Muscle of arm (tissue), 12 donors: ENCODE measurements around the gene MMP12. TPM values are rescaled to one million over a fixed set of nuclear protein-coding genes. Genes with fewer than 3 reads are reported as not detected.

Experiments
- polyA plus RNA-seq, 12 donors: library from polyadenylated mRNA; unstranded; fragments of 120-200 nt; gene quantifications; one replicate each; pipeline ENCODE4 v1.2.1, GENCODE V29; 2013; ENCODE audit not compliant: insufficient read length in 12 of 12

Gene MMP12
- polyA plus RNA-seq, 12 donors: not detected

Other genes starting within 250 kb of the MMP12 start
- not detected for gene MMP20, start 249.7 kb downstream of the MMP12 start, polyA plus RNA-seq
- 1 to 10 TPM in 2 of 12 donors, under 1 TPM in 4, not detected in 6; 0.08 to 2.5 (median 0.29) TPM for gene MMP27, start 169.2 kb downstream of the MMP12 start, polyA plus RNA-seq
- under 1 TPM in 6 of 12 donors, not detected in 6; 0.05 to 0.37 (median 0.16) TPM for gene MMP8, start 150.0 kb downstream of the MMP12 start, polyA plus RNA-seq
- not detected for gene MMP10, start 94.4 kb downstream of the MMP12 start, polyA plus RNA-seq
- under 1 TPM in 9 of 12 donors, not detected in 3; 0.15 to 0.88 (median 0.46) TPM for gene MMP1, start 76.8 kb downstream of the MMP12 start, polyA plus RNA-seq
- under 1 TPM in 1 of 12 donors, not detected in 11; 0.08 TPM for gene MMP3, start 31.4 kb downstream of the MMP12 start, polyA plus RNA-seq
- gene MMP13, start 80.8 kb upstream of the MMP12 start, polyA plus RNA-seq: under 1 TPM in 2 of 12 donors, not detected in 10; 0.07 to 0.21 TPM
- gene DCUN1D5, start 217.2 kb upstream of the MMP12 start, polyA plus RNA-seq: 10 to 100 TPM in 11 of 12 donors, not detected in 1; 26.8 to 51.6 (median 38.2) TPM
- gene DYNC2H1, start 234.4 kb upstream of the MMP12 start, polyA plus RNA-seq: 10 to 100 TPM in 10 of 12 donors, 1 to 10 TPM in 1, not detected in 1; 9.0 to 17.5 (median 12.3) TPM